Measurements from ENCODE around the gene GABRB2. TPM values are rescaled to one million over a fixed set of nuclear protein-coding genes. Genes with fewer than 3 reads are reported as not detected.
"Not testable (repeated sequence)": the region's sequence is repeated elsewhere in the genome, so short reads cannot be mapped to it uniquely, and the experiment has no call there.

GABRB2 gene
- total and polyA plus RNA-seq, 2 experiments from 2014 or later = not detected

DNA sequence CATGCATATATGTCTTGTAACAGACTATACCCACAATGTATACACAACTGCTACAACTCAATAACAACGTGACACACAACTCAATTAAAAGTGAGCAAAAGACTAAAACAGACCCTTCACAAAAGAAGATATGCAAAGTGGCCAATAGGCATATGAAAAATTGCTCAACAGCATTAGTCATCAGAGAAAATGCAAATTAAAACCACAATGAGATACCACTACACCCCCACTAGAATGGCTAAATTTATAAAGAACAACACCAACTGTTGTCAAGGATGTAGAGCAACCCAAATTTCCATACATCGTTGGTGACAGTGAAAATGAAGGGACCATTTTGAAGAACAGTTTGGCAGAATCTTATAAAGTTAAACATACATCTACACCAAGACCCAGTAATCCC lies 38.9 kb downstream of the GABRB2 start:
- no peaks in the 10 kb centered on the region for H3K79me2 ChIP-seq (ENCODE audit: insufficient read depth)
- H3K9me3 ChIP-seq (ENCODE audit: low read depth) = no peaks in the 10 kb centered on the region
- H3K9ac ChIP-seq = no peak overlapping the region
- TF ChIP-seq EZH2 (IDR thresholded peaks at IDR 0.05; ENCODE audit: insufficient read depth, poor library complexity, severe bottlenecking) (no peak), EZH2phosphoT487 (IDR thresholded peaks at IDR 0.05; ENCODE audit: insufficient read depth, low read depth) (no peak)
- H2AFZ ChIP-seq = no peak overlapping the region
- H3K4me3 ChIP-seq = no peak overlapping the region
- no peaks in the 10 kb centered on the region for H3K4me1 ChIP-seq (ENCODE audit: insufficient read depth)
- no peak overlapping the region for H3K4me2 ChIP-seq (ENCODE audit: unreplicated experiment)
- no peaks in the 10 kb centered on the region for H3K27me3 ChIP-seq (replicated peaks; ENCODE audit: insufficient read depth)
- no peaks in the 10 kb centered on the region for H4K20me1 ChIP-seq (ENCODE audit: insufficient read depth)
- H3K9me2 ChIP-seq (ENCODE audit: insufficient read depth) = no peaks in the 10 kb centered on the region
- no peak overlapping the region for H3K27ac ChIP-seq
- WGBS, 2 experiments (ENCODE audit: low coverage in 1 of 2, low lambda C conversion rate in 2 of 2, missing lambda C conversion rate in 2 of 2) = 33 to 35% methylated on average over 2 of the region's 2 CpGs
- DNase-seq = no peak
- H3K36me3 ChIP-seq (ENCODE audit: low read depth) = no peaks in the 10 kb centered on the region
- in situ Hi-C loops (cut with MboI) = no loop called here
- H3F3A ChIP-seq (ENCODE audit: insufficient read depth) = no peaks in the 10 kb centered on the region

DNA sequence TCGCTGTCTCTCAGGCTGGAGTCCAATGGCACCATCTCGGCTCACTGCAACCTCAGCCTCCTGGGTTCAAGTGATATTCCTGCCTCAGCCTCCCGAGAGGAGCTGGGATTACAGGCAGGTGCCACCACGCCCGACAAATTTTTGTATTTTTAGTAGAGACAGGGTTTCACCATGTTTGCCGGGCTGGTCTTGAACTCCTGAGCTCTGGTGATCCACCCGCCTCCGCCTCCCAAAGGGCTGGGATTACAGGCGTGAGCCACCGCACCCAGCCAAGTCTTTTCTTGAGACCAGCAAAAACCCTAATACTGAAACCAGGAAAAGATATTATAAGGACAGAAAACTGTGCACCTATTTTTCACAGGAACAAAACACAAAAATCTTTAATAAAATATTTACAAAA lies 41.4 kb downstream of the GABRB2 start:
- H3K4me2 ChIP-seq (ENCODE audit: unreplicated experiment); H2AFZ ChIP-seq; DNase-seq; H4K20me1 ChIP-seq (ENCODE audit: insufficient read depth); H3K9me2 ChIP-seq (ENCODE audit: insufficient read depth); H3K36me3 ChIP-seq (ENCODE audit: low read depth); H3K9me3 ChIP-seq (ENCODE audit: low read depth); H3K9ac ChIP-seq; H3K4me1 ChIP-seq (ENCODE audit: insufficient read depth); H3K4me3 ChIP-seq; H3K79me2 ChIP-seq (ENCODE audit: insufficient read depth); H3K27ac ChIP-seq; H3K27me3 ChIP-seq (replicated peaks; ENCODE audit: insufficient read depth); H3F3A ChIP-seq (ENCODE audit: insufficient read depth); in situ Hi-C loops (cut with MboI): not testable (repeated sequence)
- 63 to 66% methylated on average over 10 of the region's 10 CpGs for WGBS, 2 experiments (ENCODE audit: low coverage in 1 of 2, low lambda C conversion rate in 2 of 2, missing lambda C conversion rate in 2 of 2)

DNA sequence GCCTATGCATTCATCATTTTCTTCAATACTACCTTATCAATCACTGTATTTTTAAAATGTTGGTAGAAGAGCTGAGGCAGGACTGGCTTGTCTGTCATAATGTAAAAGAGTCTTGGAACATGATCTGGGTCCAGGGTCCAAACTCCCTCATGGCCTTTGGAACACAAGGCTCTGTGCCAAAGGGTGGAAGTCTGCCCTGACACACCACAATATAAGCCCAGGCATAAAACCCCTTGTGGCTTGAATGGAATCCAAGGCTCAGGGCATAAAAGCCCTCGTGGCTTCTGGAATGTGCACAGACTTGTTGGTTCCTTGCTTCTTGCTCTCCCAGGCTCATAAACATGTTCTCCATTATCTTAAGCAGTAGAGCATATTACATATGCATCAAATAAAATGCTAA lies 48.0 kb downstream of the GABRB2 start:
- H3K79me2 ChIP-seq (ENCODE audit: insufficient read depth) = no peaks in the 10 kb centered on the region
- H3K27me3 ChIP-seq (replicated peaks; ENCODE audit: insufficient read depth) = no peaks in the 10 kb centered on the region
- H3K4me1 ChIP-seq (ENCODE audit: insufficient read depth) = no peaks in the 10 kb centered on the region
- no peaks in the 10 kb centered on the region for H3K36me3 ChIP-seq (ENCODE audit: low read depth)
- H4K20me1 ChIP-seq (ENCODE audit: insufficient read depth) = no peaks in the 10 kb centered on the region
- H3K9ac ChIP-seq = no peak overlapping the region
- H2AFZ ChIP-seq = no peak overlapping the region
- no peaks in the 10 kb centered on the region for H3K9me3 ChIP-seq (ENCODE audit: low read depth)
- 11 to 15% methylated on average over 1 of the region's 1 CpG for WGBS, 2 experiments (ENCODE audit: low coverage in 1 of 2, low lambda C conversion rate in 2 of 2, missing lambda C conversion rate in 2 of 2)
- no peak overlapping the region for H3K4me3 ChIP-seq
- H3F3A ChIP-seq (ENCODE audit: insufficient read depth) = no peaks in the 10 kb centered on the region
- no peak overlapping the region for H3K27ac ChIP-seq
- TF ChIP-seq EZH2phosphoT487 (IDR thresholded peaks at IDR 0.05; ENCODE audit: insufficient read depth, low read depth) = no peak
- no peak for TF ChIP-seq EZH2 (IDR thresholded peaks at IDR 0.05; ENCODE audit: insufficient read depth, poor library complexity, severe bottlenecking)
- no peak overlapping the region for H3K4me2 ChIP-seq (ENCODE audit: unreplicated experiment)
- H3K9me2 ChIP-seq (ENCODE audit: insufficient read depth) = no peaks in the 10 kb centered on the region
- in situ Hi-C loops (cut with MboI) = no loop called here
- no peak for DNase-seq

DNA sequence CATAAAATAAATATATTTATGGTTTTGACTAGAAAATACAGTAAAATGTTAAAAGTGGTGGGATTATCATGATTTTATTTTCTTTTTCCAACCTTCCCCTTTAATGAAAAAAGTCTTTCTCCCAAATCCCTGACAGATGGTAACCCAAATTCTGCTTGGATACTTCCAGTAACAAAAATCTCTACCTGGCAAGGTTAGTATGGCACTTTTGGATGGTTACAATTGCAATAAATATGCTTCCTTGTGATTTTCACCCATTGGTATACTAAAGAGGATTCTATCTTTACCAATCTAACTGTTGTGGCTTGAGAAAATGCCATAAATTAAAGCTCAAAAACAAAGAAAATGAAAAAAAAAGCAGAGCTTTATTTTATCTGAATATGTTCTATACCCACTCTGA lies 62.8 kb downstream of the GABRB2 start:
- Histone ChIP-seq H3K4me2 (ENCODE audit: unreplicated experiment) (no peak overlapping the region), H3K36me3 (ENCODE audit: low read depth) (no peaks in the 10 kb centered on the region)
- in situ Hi-C loops (cut with MboI) = no loop called here

DNA sequence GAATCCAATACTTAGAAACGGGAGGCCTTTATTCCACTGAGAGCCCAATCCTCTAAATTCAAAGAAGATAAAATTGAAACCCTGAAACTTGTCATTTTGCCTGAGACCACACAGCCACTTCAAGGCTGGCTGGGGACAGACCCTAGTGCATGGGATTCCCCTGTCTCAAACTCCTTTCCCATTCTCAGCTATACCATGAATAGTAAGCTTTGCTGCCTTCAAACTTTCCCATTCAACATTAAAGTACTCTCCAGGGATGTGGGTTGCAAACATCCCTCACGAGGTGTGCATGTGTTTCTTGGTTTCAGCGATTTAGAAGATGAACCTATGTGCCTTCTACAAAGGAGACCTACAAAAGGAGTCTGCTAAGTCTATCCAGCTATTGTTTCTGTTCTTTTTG lies 64.6 kb downstream of the GABRB2 start:
- Histone ChIP-seq H3K27me3 (replicated peaks; ENCODE audit: insufficient read depth) (no peaks in the 10 kb centered on the region), H3K4me3 (no peak overlapping the region), H2AFZ (no peak overlapping the region), H3K27ac (no peak overlapping the region), H3K9me3 (ENCODE audit: low read depth) (no peaks in the 10 kb centered on the region), H3K9me2 (ENCODE audit: insufficient read depth) (no peaks in the 10 kb centered on the region), H3F3A (ENCODE audit: insufficient read depth) (no peaks in the 10 kb centered on the region), H4K20me1 (ENCODE audit: insufficient read depth) (no peaks in the 10 kb centered on the region), H3K36me3 (ENCODE audit: low read depth) (no peaks in the 10 kb centered on the region), H3K4me2 (ENCODE audit: unreplicated experiment) (no peak overlapping the region), H3K79me2 (ENCODE audit: insufficient read depth) (no peaks in the 10 kb centered on the region), H3K9ac (no peak overlapping the region), H3K4me1 (ENCODE audit: insufficient read depth) (no peaks in the 10 kb centered on the region)
- no peak for DNase-seq
- in situ Hi-C loops (cut with MboI) = no loop called here
- TF ChIP-seq EZH2 (IDR thresholded peaks at IDR 0.05; ENCODE audit: insufficient read depth, poor library complexity, severe bottlenecking) (no peak), EZH2phosphoT487 (IDR thresholded peaks at IDR 0.05; ENCODE audit: insufficient read depth, low read depth) (no peak)
- 12 to 15% methylated on average over 3 of the region's 3 CpGs for WGBS, 2 experiments (ENCODE audit: low coverage in 1 of 2, low lambda C conversion rate in 2 of 2, missing lambda C conversion rate in 2 of 2)

More for the DNA sequence above, 62.8 kb downstream of the GABRB2 start:
- H3K27ac ChIP-seq = no peak overlapping the region
- no peak for DNase-seq
- TF ChIP-seq EZH2phosphoT487 (IDR thresholded peaks at IDR 0.05; ENCODE audit: insufficient read depth, low read depth) = no peak
- no peak for TF ChIP-seq EZH2 (IDR thresholded peaks at IDR 0.05; ENCODE audit: insufficient read depth, poor library complexity, severe bottlenecking)
- no peaks in the 10 kb centered on the region for H4K20me1 ChIP-seq (ENCODE audit: insufficient read depth)
- no peak overlapping the region for H3K4me3 ChIP-seq
- no peaks in the 10 kb centered on the region for H3K79me2 ChIP-seq (ENCODE audit: insufficient read depth)
- no peaks in the 10 kb centered on the region for H3K4me1 ChIP-seq (ENCODE audit: insufficient read depth)
- no peaks in the 10 kb centered on the region for H3K27me3 ChIP-seq (replicated peaks; ENCODE audit: insufficient read depth)
- H3F3A ChIP-seq (ENCODE audit: insufficient read depth) = no peaks in the 10 kb centered on the region
- H3K9ac ChIP-seq = no peak overlapping the region
- H3K9me3 ChIP-seq (ENCODE audit: low read depth) = no peaks in the 10 kb centered on the region
- no peak overlapping the region for H2AFZ ChIP-seq
- no peaks in the 10 kb centered on the region for H3K9me2 ChIP-seq (ENCODE audit: insufficient read depth)
